GM13976 (cell line): ENCODE measurements around the gene ID1.

Source experiments
- DNase-seq: peaks from one replicate; pipeline ENCODE4 v3.0.0; 2012; ENCODE audit warnings: low spot score
- CTCF ChIP-seq: IDR thresholded peaks from 2 replicates; pipeline ENCODE4 v1.5.1; 2012; ENCODE audit warnings: borderline replicate concordance, mild to moderate bottlenecking; ENCODE audit not compliant: insufficient read depth; ENCODE audit errors: extremely low read depth, missing control alignments, control extremely low read depth
- in situ Hi-C: fragments of 300-500 bp; cut with MboI; formaldehyde crosslinking; loops from one replicate; pipeline ENCODE4 v1.12.0; 2022; ENCODE audit warnings: low sequenced_read_pairs, mixed read lengths, inconsistent platforms; ENCODE audit not compliant: unreplicated experiment

ID1 gene

DNA sequence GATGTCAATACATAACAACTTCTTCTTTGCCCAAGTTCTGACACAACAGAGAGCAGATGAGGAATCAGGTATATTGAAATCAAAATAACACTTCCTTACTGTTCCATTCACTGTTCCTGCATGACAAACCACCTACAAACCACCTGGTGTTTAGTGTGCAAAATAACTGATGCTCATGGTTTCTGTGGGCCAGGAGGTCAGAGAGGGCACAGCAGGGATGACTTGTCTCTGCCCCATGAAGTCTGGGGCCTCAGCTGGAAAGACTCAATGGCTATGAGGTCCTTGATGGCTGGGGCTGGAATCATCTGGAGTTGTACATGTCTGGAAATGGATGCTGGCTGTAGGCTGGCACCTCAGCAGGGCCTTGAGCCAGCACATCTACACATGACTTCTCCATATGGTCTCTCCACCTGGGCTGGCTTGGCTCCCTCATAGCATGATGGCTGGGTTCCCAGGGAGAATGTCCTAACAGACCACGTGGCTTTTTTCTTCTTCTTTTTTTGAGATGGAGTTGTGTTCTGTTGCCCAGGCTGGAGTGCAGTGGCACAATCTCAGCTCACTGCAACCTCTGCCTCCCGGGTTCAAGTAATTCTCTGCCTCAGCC lies 25.2 kb downstream of the ID1 start:
- no peak for DNase-seq
- no peak for TF ChIP-seq CTCF

GRCh38 chr20:31632548-31633338 lies 27.7 kb downstream of the ID1 start:
- DNase-seq: no peak
- no peak for TF ChIP-seq CTCF
- in situ Hi-C loops: no loop called here

More for the DNA sequence above, 25.2 kb downstream of the ID1 start:
- in situ Hi-C loops: no loop called here

DNA sequence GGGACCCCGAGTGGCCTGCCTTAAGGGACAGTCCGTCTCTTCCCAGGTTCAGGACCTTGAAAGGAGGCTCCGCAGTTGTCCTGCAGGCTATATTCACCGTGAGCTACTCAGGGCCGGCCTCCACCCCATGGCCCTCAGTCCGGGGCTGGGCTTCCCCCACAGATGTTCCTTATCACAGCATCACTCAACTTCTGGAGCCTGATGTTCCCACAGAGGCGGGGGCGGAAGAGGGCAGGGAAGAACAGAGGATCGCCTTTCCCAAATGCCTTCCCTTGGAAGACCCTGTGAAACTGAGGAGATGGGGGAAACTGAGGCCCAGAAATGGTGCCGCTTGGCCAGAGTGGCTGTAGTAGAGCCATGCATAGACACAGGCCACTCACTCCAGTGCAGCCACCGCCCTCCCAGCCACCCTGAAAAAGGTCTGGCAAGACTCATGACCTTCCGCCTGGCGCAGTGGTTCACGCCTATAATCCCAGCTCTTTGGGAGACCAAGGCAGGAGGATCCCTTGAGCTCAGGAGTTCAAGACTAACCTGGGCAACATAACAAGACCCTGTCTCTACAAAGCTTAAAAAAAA lies 28.3 kb downstream of the ID1 start:
- no peak for TF ChIP-seq CTCF
- in situ Hi-C loops: no loop called here
- no peak for DNase-seq

- DNase-seq: no peak
- in situ Hi-C loops: no loop called here
These were observed 32.6 kb downstream of the ID1 start, which contains the start of gene COX4I2 for GRCh38 chr20:31637660-31638059. TSS of gene COX4I2 (plus strand) at chr20:31637912. CDS start at chr20:31639018, 1,106 bp downstream.

GRCh38 chr20:31638317-31638716 lies 33.2 kb downstream of the ID1 start:
- DNase-seq: no peak
- in situ Hi-C loops: no loop called here
- TF ChIP-seq CTCF: no peak

More at GRCh38 chr20:31637660-31638059, 32.6 kb downstream of the ID1 start, which contains the start of gene COX4I2:
- no peak for TF ChIP-seq CTCF

DNA sequence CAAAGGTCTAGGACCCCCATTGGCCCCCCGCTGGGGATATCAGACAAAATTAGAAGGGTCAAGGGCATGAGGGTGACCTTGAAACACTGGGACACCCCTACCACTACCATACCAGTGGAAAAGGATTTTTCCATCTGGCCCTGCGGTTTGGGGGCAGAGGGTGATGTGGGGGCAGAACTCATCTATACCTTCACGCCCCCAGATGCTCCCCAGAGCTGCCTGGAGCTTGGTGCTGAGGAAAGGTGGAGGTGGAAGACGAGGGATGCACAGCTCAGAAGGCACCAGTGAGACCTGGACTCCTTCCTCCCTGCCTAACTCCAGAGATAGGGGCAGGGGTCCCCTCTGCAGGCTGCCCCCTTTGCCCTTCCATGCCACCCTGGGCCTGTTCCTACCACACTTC lies 33.7 kb downstream of the ID1 start:
- no peak for TF ChIP-seq CTCF
- DNase-seq: no peak
- in situ Hi-C loops: no loop called here
